GM12874 (cell line): ENCODE data around the gene AUTS2.

Experiments used
- CTCF ChIP-seq: IDR thresholded peaks from 2 replicates; pipeline ENCODE4 v1.5.1; 2011; ENCODE audit warnings: low read depth, mild to moderate bottlenecking, control low read depth, low read length, moderate library complexity; ENCODE audit not compliant: insufficient read depth

AUTS2 gene

GRCh38 chr7:70419526-70420380 is 821.5 kb downstream of the AUTS2 start:
- TF ChIP-seq CTCF = no peak

GRCh38 chr7:70420381-70420662 is 822.0 kb downstream of the AUTS2 start:
- TF ChIP-seq CTCF = no peak

GRCh38 chr7:70421319-70421718 is 823.0 kb downstream of the AUTS2 start:
- TF ChIP-seq CTCF = no peak

GRCh38 chr7:70426249-70426880 is 828.1 kb downstream of the AUTS2 start:
- TF ChIP-seq CTCF = no peak

GRCh38 chr7:70432567-70433001 is 834.3 kb downstream of the AUTS2 start:
- no peak for TF ChIP-seq CTCF

GRCh38 chr7:70434376-70434775 is 836.1 kb downstream of the AUTS2 start:
- no peak for TF ChIP-seq CTCF

- no peak for TF ChIP-seq CTCF
These were observed 836.5 kb downstream of the AUTS2 start for GRCh38 chr7:70434821-70435220.
